SK-N-SH treated with all-trans-retinoic acid at 6 μM for 48 hours (cell line): Measurements from ENCODE around the gene PCDHGB1.

Source experiments
- ARNTL ChIP-seq: fragments of 450-650 bp; formaldehyde crosslinking; IDR thresholded peaks from 2 replicates; pipeline ENCODE4 v1.5.0; 2020; ENCODE audit warnings: low read depth, mild to moderate bottlenecking, moderate library complexity, borderline replicate concordance
- BACH2 ChIP-seq: fragments of 250-450 bp; sonication (Bioruptor Pico); IDR thresholded peaks from 2 replicates; pipeline ENCODE4 v1.9.0; 2021; ENCODE audit warnings: mild to moderate bottlenecking, borderline replicate concordance
- ESRRG ChIP-seq: fragments of 250-450 bp; sonication (Bioruptor Pico); IDR thresholded peaks from 2 replicates; pipeline ENCODE4 v1.6.1; 2021; ENCODE audit warnings: mild to moderate bottlenecking
- GLIS3 ChIP-seq: fragments of 250-450 bp; sonication (Bioruptor Pico); IDR thresholded peaks from 2 replicates; pipeline ENCODE4 v1.5.0; 2020; ENCODE audit warnings: mild to moderate bottlenecking, moderate library complexity
- ISL1 ChIP-seq: fragments of 250-450 bp; sonication (Bioruptor Pico); IDR thresholded peaks from 2 replicates; pipeline ENCODE4 v2.1.2; 2022; ENCODE audit warnings: mild to moderate bottlenecking, moderate library complexity
- OSR1 ChIP-seq: fragments of 250-450 bp; sonication (Bioruptor Pico); IDR thresholded peaks from 2 replicates; pipeline ENCODE4 v1.8.0; 2022; ENCODE audit warnings: moderate library complexity, mild to moderate bottlenecking, inconsistent platforms
- PPARA ChIP-seq: fragments of 250-450 bp; sonication (Bioruptor Pico); IDR thresholded peaks from 2 replicates; pipeline ENCODE4 v1.5.0; 2020; ENCODE audit warnings: mild to moderate bottlenecking, borderline replicate concordance
- TCF4 ChIP-seq: fragments of 250-450 bp; sonication (Bioruptor Pico); IDR thresholded peaks from 2 replicates; pipeline ENCODE4 v1.8.0; 2021; ENCODE audit warnings: mild to moderate bottlenecking, moderate library complexity, borderline replicate concordance
- TOX ChIP-seq: fragments of 250-450 bp; sonication (Bioruptor Pico); IDR thresholded peaks from 2 replicates; pipeline ENCODE4 v1.8.0; 2021; ENCODE audit warnings: mild to moderate bottlenecking, moderate library complexity, borderline replicate concordance
- ZFP30 ChIP-seq: fragments of 450-650 bp; formaldehyde crosslinking; IDR thresholded peaks from 2 replicates; pipeline ENCODE4 v1.5.0; 2022; ENCODE audit warnings: mild to moderate bottlenecking, moderate library complexity
- ZNF565 ChIP-seq: fragments of 450-650 bp; formaldehyde crosslinking; conservative IDR thresholded peaks from 2 replicates; pipeline ENCODE4 v1.5.0; 2020; ENCODE audit warnings: low read depth, mild to moderate bottlenecking, moderate library complexity
- TF ChIP-seq, protein P1 (sequence below): fragments of 250-450 bp; sonication (Bioruptor Pico); IDR thresholded peaks from 2 replicates; pipeline ENCODE4 v1.8.0; 2020; ENCODE audit warnings: mild to moderate bottlenecking, moderate library complexity, borderline replicate concordance
- TF ChIP-seq, protein P2 (sequence below): fragments of 250-450 bp; sonication (Bioruptor Pico); IDR thresholded peaks from 2 replicates; pipeline ENCODE4 v1.5.1; 2020; ENCODE audit warnings: low read depth, mild to moderate bottlenecking, moderate library complexity
- TF ChIP-seq, protein P3 (sequence below): fragments of 250-450 bp; sonication (Bioruptor Pico); IDR thresholded peaks from 2 replicates; pipeline ENCODE4 v1.5.0; 2020; ENCODE audit warnings: mild to moderate bottlenecking, moderate library complexity

DNA sequence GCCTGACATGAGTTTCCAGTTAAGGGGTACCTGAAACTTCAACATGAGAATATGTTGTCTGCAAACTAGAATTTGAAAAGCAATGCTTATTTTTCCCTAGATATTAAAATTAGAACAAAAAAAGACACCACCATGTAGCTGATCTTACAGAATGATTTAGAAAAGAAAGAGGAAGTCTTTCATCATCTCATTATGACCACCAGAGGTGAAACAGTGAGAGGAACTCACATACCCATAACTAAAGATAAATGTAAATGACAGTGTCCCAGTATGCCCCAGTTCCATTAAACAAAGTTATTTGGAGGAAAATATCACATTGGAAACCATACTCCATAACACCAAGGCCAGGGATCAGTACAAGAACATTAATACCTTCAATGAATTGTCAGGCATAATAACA, 36.2 kb upstream of the PCDHGB1 start:
- TF ChIP-seq, protein P1, sequence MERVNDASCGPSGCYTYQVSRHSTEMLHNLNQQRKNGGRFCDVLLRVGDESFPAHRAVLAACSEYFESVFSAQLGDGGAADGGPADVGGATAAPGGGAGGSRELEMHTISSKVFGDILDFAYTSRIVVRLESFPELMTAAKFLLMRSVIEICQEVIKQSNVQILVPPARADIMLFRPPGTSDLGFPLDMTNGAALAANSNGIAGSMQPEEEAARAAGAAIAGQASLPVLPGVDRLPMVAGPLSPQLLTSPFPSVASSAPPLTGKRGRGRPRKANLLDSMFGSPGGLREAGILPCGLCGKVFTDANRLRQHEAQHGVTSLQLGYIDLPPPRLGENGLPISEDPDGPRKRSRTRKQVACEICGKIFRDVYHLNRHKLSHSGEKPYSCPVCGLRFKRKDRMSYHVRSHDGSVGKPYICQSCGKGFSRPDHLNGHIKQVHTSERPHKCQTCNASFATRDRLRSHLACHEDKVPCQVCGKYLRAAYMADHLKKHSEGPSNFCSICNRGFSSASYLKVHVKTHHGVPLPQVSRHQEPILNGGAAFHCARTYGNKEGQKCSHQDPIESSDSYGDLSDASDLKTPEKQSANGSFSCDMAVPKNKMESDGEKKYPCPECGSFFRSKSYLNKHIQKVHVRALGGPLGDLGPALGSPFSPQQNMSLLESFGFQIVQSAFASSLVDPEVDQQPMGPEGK (CRISPR knock-in tag), result no peak
- TF ChIP-seq, protein P2, sequence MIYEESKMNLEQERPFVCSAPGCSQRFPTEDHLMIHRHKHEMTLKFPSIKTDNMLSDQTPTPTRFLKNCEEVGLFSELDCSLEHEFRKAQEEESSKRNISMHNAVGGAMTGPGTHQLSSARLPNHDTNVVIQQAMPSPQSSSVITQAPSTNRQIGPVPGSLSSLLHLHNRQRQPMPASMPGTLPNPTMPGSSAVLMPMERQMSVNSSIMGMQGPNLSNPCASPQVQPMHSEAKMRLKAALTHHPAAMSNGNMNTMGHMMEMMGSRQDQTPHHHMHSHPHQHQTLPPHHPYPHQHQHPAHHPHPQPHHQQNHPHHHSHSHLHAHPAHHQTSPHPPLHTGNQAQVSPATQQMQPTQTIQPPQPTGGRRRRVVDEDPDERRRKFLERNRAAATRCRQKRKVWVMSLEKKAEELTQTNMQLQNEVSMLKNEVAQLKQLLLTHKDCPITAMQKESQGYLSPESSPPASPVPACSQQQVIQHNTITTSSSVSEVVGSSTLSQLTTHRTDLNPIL, result no peak
- TF ChIP-seq ZFP30 (CRISPR knock-in tag) (no peak), TCF4 (no peak), ISL1 (no peak), ZNF565 (CRISPR knock-in tag) (no peak), ARNTL (CRISPR knock-in tag) (no peak), BACH2 (no peak), OSR1 (CRISPR knock-in tag) (no peak), GLIS3 (CRISPR knock-in tag) (no peak), TOX (no peak), PPARA (no peak), ESRRG (CRISPR knock-in tag) (no peak)
- TF ChIP-seq, protein P3, sequence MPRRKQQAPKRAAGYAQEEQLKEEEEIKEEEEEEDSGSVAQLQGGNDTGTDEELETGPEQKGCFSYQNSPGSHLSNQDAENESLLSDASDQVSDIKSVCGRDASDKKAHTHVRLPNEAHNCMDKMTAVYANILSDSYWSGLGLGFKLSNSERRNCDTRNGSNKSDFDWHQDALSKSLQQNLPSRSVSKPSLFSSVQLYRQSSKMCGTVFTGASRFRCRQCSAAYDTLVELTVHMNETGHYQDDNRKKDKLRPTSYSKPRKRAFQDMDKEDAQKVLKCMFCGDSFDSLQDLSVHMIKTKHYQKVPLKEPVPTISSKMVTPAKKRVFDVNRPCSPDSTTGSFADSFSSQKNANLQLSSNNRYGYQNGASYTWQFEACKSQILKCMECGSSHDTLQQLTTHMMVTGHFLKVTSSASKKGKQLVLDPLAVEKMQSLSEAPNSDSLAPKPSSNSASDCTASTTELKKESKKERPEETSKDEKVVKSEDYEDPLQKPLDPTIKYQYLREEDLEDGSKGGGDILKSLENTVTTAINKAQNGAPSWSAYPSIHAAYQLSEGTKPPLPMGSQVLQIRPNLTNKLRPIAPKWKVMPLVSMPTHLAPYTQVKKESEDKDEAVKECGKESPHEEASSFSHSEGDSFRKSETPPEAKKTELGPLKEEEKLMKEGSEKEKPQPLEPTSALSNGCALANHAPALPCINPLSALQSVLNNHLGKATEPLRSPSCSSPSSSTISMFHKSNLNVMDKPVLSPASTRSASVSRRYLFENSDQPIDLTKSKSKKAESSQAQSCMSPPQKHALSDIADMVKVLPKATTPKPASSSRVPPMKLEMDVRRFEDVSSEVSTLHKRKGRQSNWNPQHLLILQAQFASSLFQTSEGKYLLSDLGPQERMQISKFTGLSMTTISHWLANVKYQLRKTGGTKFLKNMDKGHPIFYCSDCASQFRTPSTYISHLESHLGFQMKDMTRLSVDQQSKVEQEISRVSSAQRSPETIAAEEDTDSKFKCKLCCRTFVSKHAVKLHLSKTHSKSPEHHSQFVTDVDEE (CRISPR knock-in tag), result no peak
